Skeletal muscle satellite cell (primary cell): ENCODE data around the gene EEA1.
A peak's percentile ranks its signal among the peaks of the same experiment; 100 is the strongest.

ENCODE experiments used
- H3K27me3 ChIP-seq: 2 replicates; pipeline ENCODE4 v1.7.0; 2013; ENCODE audit warnings: low read length; ENCODE audit not compliant: control insufficient read depth, insufficient read depth
- H3K36me3 ChIP-seq: 2 replicates; pipeline ENCODE4 v1.7.0; 2013; ENCODE audit warnings: mild to moderate bottlenecking, control low read depth, low read length; ENCODE audit not compliant: insufficient read depth
- H3K4me1 ChIP-seq: 2 replicates; pipeline ENCODE4 v1.7.0; 2013; ENCODE audit warnings: low read length; ENCODE audit not compliant: control insufficient read depth, insufficient read depth
- H3K4me2 ChIP-seq: 2 replicates; pipeline ENCODE4 v1.7.0; 2013; ENCODE audit warnings: mild to moderate bottlenecking, low read length
- H3K4me3 ChIP-seq: 2 replicates; pipeline ENCODE4 v1.7.0; 2013; ENCODE audit warnings: low read length
- H3K9ac ChIP-seq: 2 replicates; pipeline ENCODE4 v1.7.0; 2013; ENCODE audit warnings: mild to moderate bottlenecking, low read depth, low read length, moderate library complexity
- H3K9me3 ChIP-seq: replicated peaks from 2 replicates; pipeline ENCODE4 v1.7.0; 2013; ENCODE audit warnings: mild to moderate bottlenecking, control low read depth, low read length

Gene EEA1

GRCh38 chr12:92908108-92908507 is 21.0 kb downstream of the EEA1 start:
- Histone ChIP-seq H3K9ac (no peak overlapping the region), H3K4me2 (no peak overlapping the region), H3K4me3 (no peak overlapping the region), H3K9me3 (no peaks in the 10 kb centered on the region), H3K36me3 (peaks cover 4% of the 10 kb centered on the region), H3K27me3 (no peaks in the 10 kb centered on the region), H3K4me1 (peaks cover 5% of the 10 kb centered on the region)

DNA sequence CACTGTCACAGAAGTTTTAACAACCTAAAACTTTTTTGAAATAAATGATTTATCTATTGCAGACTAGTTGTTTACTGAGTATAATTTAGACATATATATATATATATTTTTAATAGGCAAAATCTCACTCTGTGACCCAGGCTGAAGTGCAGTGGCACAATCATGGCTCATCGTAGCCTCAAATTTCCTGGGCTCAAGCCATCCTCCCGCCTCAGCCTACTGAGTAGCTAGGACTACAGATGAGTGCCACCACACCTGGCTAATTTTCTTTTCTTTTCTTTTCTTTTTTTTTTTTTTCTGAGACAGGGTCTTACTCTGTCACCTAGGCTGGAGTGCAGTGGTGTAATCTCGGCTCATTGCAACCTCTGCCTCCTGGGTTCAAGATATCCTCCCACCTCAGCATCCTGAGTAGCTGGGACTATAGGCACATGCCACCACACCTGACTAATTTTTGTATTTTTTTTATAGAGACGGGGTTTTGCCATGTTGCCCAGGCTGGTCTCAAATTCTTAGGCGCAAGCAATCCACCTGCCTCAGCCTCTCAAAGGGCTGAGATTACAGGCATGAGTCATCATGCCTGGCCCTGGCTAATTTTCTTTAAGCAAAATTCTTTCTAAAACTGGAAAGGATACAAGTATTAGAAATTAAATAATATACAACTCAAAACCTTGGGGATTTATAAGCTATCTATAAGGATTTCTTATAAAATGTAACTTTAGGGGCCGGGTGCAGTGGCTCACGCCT is 23.1 kb downstream of the EEA1 start:
- Histone ChIP-seq H3K9me3 (no peaks in the 10 kb centered on the region), H3K27me3 (no peaks in the 10 kb centered on the region), H3K36me3 (peaks cover 4% of the 10 kb centered on the region), H3K4me1 (no peaks in the 10 kb centered on the region), H3K4me2 (no peak overlapping the region), H3K4me3 (no peak overlapping the region), H3K9ac (no peak overlapping the region)

DNA sequence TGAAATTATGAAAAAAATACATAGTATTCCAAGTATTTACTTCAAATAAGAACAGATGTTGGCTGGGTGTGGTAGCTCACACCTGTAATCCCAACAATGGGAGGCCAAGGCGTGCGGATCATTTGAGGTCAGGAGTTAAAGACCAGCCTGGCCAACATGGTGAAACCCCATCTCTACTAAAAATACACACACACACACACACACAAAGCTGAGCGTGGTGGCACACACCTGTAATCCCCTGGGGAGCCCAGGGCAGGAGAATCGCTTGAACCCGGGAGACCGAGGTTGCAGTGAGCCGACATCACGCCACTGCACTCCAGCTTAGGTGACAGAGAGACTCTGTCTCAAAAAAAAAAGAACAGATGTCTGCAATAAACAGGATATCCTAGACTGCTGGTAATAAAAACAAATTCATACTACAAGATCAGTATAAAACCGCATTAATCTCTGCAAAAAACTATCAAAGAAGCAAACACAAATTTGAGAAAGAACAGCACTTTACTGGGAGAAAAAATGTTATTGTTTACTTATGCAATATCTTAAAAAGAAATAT is 23.8 kb downstream of the EEA1 start:
- Histone ChIP-seq H3K4me2 (no peak overlapping the region), H3K9ac (no peak overlapping the region), H3K36me3 (peaks cover 4% of the 10 kb centered on the region), H3K4me1 (peaks cover 2% of the 10 kb centered on the region), H3K27me3 (no peaks in the 10 kb centered on the region), H3K9me3 (no peaks in the 10 kb centered on the region), H3K4me3 (no peak overlapping the region)

DNA sequence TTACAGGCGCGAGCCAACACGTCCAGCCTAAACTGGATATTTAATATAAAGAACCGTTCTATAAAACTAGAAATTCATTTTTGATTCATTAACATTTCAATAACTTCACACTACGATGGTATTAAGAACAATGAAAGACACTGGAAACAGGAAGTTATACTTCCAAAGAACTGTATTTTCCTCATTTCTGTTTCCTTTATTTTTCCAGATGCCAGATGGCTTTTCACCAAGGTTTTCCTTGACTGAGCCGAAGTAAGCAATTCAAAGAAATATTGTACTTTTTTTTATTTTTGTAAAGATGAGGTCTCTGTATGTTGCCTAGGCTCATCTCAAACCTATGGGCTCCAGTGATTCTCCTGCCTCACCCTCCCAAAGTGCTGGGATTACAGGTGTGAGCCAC is 28.2 kb downstream of the EEA1 start:
- Histone ChIP-seq H3K36me3 (no peaks in the 10 kb centered on the region), H3K27me3 (no peaks in the 10 kb centered on the region), H3K4me3 (no peak overlapping the region), H3K9me3 (no peaks in the 10 kb centered on the region), H3K9ac (no peak overlapping the region), H3K4me2 (no peak overlapping the region), H3K4me1 (peaks cover 22% of the 10 kb centered on the region)

DNA sequence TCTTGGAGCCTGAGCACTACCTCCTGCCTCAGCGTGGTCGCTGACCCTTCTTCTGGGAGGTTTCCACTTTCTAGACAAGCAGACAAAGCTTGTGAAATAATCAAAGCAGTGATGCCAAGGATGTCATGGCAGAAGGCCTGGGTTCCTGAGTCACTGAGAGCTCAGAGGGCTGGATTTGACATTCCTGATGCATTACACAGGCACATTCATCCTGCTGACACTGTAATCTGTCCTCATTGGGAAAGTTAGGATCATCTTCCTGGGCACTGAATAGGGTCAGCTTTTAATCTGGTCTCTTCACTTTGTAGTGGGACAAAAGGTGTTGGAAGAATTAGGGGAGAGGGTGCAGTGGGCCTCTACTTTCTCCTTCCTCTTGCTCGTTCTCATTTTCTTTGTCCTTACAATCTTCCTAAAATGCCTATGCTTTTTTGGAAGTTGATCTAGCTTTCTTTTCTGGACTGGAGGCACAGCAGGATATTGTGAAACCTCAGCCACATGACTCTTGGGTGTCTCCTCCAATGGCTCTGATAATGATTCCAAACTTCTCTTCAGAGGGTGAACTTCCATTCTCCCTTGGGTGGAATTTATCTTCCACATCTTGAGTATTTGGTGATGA is 29.6 kb downstream of the EEA1 start:
- peak overlapping the region; percentile 57 for H3K4me3 ChIP-seq
- H3K4me2 ChIP-seq: peak overlapping the region; percentile 78
- H3K9ac ChIP-seq: peak overlapping the region; percentile 73
- H3K27me3 ChIP-seq: no peaks in the 10 kb centered on the region
- peaks cover 22% of the 10 kb centered on the region for H3K4me1 ChIP-seq
- no peaks in the 10 kb centered on the region for H3K9me3 ChIP-seq
- no peaks in the 10 kb centered on the region for H3K36me3 ChIP-seq

DNA sequence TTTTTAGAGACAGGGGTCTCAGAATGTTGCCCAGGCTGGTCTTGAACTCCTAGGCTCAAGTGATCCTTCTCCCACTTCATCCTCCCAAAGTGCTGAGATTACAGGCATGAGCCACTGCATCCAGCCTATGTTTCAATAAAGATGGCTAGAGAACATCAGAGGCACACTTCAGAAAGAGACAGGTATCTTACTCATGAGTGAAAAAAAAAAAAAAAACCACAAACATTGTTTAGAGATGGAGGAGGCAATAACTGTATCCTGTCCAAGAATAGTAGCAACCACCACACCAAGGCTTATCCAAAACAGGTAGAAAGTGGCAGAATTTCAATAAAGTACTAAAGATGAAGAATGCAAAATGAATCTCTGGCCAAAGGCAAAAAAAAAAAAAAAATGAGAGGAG is 30.3 kb downstream of the EEA1 start:
- Histone ChIP-seq H3K4me2 (peak overlapping the region; percentile 78), H3K9me3 (no peaks in the 10 kb centered on the region), H3K4me1 (peaks cover 22% of the 10 kb centered on the region), H3K36me3 (no peaks in the 10 kb centered on the region), H3K27me3 (no peaks in the 10 kb centered on the region), H3K9ac (peak overlapping the region; percentile 46), H3K4me3 (peak overlapping the region; percentile 37)

DNA sequence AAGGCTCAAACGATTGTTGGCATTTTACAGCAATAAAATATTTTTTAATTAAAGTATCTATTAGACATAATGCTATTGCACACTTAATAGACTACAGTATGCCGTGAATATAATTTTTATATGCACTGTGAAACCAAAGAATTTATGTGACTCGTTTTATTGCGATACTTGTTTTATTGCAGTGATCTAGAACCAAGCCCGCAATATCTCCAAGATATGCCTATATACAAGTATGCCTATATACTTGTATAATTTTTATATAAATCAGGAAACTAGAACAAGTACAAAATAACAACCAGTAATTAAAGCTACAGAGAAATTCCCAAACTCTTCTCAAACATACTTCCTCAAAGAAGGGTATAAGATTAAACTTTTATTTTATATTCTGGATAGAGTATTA is 31.3 kb downstream of the EEA1 start:
- H3K36me3 ChIP-seq: no peaks in the 10 kb centered on the region
- H3K4me2 ChIP-seq: no peak overlapping the region
- H3K27me3 ChIP-seq: no peaks in the 10 kb centered on the region
- H3K4me3 ChIP-seq: no peak overlapping the region
- peaks cover 22% of the 10 kb centered on the region for H3K4me1 ChIP-seq
- H3K9me3 ChIP-seq: no peaks in the 10 kb centered on the region
- no peak overlapping the region for H3K9ac ChIP-seq

DNA sequence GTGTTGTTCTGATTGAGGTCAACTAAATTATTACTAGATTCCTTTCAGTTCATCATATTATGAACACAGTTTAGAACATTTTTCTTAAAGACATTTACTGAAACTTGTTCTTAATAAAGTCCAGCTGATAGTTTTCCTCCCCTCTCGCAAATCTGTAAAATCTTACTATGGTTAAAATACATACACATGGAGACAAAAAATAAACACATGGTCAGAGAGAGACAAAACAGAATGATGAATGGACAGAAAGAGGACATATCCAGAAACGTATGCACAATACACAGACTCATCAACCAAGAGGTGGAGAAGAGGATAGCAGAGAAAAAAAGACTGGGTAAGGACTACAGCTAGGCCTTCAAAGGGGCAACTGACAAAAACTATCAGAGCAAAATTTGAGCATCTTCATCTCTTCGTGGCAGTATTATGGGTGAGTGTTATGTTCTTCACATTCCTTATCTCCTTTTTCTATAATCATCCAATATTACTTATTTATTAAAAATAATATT is 38.4 kb downstream of the EEA1 start:
- no peaks in the 10 kb centered on the region for H3K4me1 ChIP-seq
- H3K4me2 ChIP-seq: no peak overlapping the region
- H3K4me3 ChIP-seq: no peak overlapping the region
- H3K9ac ChIP-seq: no peak overlapping the region
- no peaks in the 10 kb centered on the region for H3K9me3 ChIP-seq
- peaks cover 6% of the 10 kb centered on the region for H3K36me3 ChIP-seq
- no peaks in the 10 kb centered on the region for H3K27me3 ChIP-seq

DNA sequence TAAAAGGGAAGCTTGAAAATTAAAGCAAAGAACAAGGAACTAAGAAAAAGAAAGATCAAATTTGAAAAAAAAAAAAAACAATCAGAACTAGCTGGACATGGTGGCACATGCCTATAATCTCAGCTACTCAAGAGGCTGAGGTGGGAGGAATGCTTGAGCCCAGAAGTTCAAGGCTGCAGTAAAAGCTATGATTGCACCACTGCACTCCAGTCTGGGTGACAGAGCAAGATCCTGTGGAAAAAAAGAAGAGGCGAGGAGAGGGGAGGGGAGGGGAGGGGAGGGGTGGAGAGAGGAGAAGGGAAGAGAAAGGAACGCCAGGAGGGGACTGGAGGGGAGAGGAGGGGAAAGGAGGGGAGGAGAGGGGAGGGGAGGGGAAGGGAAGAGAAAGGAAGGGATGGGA is 43.0 kb downstream of the EEA1 start:
- Histone ChIP-seq H3K36me3 (peaks cover 19% of the 10 kb centered on the region), H3K4me2 (no peak overlapping the region), H3K4me1 (no peaks in the 10 kb centered on the region), H3K27me3 (no peaks in the 10 kb centered on the region), H3K4me3 (no peak overlapping the region), H3K9me3 (no peaks in the 10 kb centered on the region), H3K9ac (no peak overlapping the region)

GRCh38 chr12:92879698-92880322 is 49.3 kb downstream of the EEA1 start:
- peaks cover 14% of the 10 kb centered on the region for H3K36me3 ChIP-seq

DNA sequence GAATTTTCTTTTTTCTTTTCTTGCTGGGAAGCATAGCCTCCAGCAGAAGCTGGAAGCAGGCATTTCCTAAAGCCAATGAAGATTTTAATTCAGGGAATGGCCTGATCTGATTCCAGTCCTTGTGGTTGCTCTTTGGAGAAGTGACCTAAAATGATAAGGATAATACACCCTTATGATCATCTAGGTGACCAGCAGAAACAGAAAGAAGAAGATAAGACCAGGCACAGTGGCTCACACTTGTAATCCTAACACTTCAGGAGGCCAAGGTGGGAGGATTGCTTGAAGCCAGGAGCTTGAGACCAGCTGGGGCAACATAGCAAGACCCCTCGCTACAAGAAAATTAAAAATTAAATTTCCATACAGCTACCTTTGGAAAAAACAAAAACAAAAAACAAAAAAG is 51.2 kb downstream of the EEA1 start:
- H3K27me3 ChIP-seq: no peaks in the 10 kb centered on the region
- H3K4me2 ChIP-seq: no peak overlapping the region
- no peak overlapping the region for H3K9ac ChIP-seq
- H3K36me3 ChIP-seq: peaks cover 10% of the 10 kb centered on the region
- H3K9me3 ChIP-seq: no peaks in the 10 kb centered on the region
- no peak overlapping the region for H3K4me3 ChIP-seq
- H3K4me1 ChIP-seq: no peaks in the 10 kb centered on the region

More at GRCh38 chr12:92879698-92880322, 49.3 kb downstream of the EEA1 start:
- H3K4me1 ChIP-seq: no peaks in the 10 kb centered on the region
- H3K9ac ChIP-seq: no peak overlapping the region
- H3K27me3 ChIP-seq: no peaks in the 10 kb centered on the region
- no peak overlapping the region for H3K4me3 ChIP-seq
- H3K4me2 ChIP-seq: no peak overlapping the region
- H3K9me3 ChIP-seq: no peaks in the 10 kb centered on the region
